Activated CD4-positive, alpha-beta T cell treated with anti-CD3 and anti-CD28 coated beads, Interleukin-2, amount 50 U/mL, for 48 hours (primary cell): ENCODE results near the gene ULBP2.
A peak's percentile ranks its signal among the peaks of the same experiment; 100 is the strongest.
"Not testable (repeated sequence)": the region's sequence is repeated elsewhere in the genome, so short reads cannot be mapped to it uniquely, and the experiment has no call there.

Experiments
- DNase-seq, 2 experiments: peaks; one replicate each; pipeline ENCODE4 v3.0.0-alpha.2; 2020

ULBP2 gene

DNA sequence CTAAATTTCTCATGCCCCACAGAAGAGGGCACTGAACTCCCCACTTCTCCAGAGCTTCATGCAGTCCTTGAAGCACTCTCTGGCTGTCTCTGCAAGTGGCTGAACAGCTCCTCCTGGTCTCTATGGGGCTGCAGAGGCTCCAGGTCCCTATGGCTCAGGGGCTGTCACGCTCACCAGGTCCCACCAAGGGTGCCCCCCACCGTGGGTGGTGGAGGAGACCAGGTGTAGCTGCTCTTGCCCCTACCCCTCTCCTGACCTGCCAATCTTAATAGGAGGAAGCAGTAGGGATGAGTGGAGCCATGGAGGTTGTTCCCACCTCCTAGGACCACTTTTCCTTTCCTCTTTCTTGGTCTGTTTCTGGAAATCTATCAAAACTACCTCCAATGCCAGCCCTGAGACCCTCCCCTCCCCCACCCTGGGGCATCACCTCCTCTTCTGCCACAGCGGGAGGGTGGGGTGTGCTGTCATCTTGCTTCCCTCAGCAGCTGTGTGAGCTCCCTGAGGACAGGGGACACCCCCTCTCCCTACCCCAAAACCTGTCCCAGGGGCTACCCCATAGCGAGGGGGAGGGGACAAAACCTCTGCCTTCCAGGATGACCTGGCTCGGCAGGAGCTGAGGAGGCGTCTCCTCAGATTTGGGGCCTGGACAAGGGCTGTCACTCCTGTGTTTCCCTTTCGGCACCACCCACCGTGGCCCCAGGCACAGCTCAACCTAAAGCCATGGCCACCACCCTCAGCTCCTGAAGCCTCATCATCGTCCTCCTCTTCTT lies 31.9 kb upstream of the ULBP2 start:
- no peak for DNase-seq

DNA sequence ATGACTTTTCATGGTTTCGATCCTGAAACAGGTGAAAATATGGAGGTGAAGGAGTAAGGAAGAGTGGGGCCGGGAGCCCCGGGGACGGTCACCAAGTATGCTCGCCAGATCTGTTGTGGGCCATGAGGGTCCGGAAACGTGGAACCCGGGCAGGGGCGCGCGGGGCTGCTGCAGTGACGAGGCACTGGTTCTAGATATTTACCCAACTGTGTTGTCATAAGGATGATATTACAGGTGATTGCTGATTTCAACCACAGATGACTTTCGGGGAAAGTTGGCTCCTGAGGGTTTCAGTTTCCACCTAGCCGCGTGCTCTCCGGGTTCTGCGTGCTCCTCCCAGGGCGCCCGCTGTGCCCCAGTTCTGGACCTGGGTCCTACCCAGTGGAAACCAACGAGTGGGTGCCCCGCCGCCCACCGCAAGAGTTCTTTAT lies 31.1 kb upstream of the ULBP2 start:
- DNase-seq = no peak

DNA sequence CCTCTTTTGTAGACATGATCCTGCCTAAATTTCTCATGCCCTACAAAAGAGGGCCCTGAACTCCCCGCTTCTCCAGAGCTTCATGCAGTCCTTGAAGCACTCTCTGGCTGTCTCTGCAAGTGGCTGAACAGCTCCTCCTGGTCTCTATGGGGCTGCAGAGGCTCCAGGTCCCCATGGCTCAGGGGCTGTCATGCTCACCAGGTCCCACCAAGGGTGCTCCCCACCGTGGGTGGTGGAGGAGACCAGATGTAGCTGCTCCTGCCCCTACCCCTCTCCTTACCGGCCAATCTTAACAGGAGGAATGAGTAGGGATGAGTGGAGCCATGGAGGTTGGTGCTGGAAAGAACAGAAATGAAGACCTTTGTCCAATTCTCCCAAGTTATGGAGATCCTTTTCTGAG lies 29.1 kb upstream of the ULBP2 start:
- DNase-seq = not testable (repeated sequence)

DNA sequence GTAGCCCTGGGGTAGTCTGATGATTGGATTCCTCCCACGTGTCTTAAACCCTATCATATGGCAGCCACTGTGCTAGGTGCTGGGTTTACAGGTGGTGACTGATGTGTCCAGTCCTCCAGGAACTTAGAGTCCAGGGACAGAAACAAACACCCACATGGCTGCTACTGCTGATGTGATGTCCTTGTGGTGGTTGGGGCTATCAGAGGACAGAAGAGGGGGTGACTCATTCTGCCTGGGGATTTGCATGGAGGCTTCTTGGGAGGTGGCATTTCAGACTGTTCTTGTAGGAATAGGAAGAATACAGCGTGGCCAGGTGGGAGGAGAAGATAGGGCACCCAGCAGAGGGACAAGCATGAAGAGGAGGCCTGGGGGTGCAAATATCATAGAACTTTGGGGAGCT lies 28.7 kb upstream of the ULBP2 start:
- no peak for DNase-seq

DNA sequence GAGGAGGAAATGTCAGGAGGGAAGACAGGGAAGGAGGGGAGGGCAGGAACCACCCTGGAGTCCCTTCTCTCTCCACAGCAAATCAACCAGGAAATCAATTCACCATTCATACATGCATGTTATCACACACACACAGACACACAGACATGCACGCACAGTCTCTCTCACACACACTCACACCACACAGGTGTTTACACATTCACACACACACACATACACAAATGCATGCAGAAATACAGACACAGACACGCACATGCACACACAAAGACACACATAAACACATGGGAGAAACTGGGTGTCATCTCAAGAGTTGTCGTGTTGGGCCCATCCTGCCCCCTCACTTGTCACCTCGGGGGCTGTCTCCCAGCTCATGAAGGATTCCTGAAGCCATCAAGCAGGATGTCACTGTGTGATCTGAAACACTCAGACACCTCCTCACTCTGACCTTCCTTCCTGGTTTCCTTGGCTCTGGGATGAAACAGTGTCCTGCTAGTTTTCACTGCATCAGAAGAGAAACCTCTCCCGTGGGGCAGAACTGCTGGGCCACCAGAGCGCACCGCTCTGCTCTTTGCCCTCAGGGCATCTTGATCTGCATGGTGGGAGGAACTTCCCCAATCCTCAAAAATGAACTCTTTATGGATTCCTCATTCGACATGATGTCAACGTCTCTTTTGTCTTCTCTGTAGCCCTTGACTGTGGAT lies 28.1 kb upstream of the ULBP2 start:
- no peak for DNase-seq

DNA sequence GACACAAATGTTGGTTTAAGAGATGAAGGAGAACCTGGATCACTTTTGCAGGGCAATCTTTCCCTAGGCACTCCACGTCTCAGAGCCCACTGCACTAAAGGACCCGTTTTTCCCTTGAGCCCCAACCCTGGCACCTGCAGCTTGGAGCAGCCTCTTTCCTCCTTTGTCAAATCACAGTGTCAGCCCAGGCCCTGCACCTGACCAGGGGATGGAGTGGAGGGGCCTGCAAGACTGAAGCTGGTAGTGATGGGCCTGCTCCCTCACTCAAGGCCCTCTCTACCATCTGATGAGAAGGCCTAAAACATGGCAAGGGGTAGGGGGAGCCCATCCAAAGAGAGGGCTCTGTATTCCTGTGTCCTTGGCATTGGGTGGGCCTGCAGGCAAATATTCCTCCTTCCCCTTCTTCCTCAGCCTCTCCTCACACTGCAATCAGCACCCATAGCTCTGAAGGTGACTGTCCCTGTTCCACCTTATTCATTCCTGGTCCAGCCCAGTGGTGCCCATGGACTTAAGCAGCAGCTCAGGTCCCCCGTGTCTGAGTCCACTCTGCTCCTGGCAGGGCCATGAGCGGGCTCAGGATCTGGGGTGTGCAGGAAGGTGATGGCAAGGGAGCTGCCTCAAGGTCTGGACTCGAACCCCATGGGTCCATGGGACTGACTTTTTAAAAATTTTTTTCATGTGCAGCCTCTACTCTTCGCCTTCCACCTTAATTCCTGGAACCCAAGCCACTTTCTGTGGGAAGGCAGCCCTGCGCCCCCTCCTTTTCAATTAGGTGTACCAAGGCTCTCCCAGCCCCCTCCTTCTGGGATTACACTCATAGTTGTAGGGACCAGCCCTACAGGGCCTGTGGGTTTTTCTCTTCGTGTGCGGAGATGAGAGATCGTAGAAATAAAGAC lies 25.6 kb upstream of the ULBP2 start:
- DNase-seq = no peak

DNA sequence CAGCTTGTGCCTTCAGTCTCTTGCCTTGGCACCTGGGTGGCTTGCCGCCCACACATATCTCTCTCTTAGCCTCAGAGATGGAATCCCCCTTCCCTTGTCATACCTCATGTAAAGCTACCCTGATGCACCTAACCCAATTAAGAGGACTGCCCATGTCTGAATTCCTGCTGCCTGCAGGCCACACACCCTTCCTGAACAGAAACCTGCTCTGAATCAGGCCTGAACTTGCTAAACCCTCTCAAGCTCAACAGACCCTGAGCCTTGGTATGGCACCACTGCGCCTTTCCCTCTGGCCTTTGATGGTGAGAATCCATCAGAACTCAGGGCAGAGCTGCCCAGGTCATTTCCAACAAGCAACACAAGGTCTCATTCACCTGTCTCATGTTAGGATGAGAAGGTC lies 24.1 kb upstream of the ULBP2 start:
- no peak for DNase-seq

DNA sequence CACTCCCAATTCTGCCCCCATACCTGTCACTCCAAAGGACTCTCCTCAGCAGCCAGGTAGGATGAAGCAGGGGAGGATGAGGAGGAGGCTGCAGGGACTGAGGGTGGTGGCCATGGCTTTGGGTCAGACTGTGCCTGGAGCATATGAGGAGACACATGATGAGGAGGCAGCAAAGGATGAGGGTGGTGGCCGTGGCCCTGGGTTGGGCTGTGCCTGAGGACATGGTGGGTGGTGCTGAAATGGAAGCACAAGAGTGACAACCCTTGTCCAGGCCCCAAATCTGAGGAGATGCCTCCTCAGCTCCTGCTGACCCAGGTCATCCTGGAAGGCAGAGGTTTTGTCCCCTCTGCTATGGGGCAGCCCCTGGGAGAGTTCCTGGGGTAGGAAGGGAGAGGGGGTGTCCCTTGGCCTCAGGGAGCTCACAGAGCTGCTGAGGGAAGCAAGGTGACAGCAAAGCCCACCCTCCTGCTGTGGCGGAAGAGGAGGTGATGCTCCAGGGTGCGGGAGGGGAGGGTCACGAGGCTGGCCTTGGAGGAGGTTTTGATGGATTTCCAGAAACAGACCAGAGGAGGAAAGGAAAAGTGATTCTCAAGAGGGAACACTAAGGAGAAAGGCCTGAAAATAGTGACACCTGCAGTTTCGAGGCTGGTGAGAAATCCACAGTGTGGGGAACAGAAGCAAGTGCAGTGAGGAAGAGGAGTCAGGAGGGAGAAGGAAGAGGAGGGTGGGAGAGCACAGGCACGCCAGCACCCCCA lies 23.5 kb upstream of the ULBP2 start:
- no peak for DNase-seq

DNA sequence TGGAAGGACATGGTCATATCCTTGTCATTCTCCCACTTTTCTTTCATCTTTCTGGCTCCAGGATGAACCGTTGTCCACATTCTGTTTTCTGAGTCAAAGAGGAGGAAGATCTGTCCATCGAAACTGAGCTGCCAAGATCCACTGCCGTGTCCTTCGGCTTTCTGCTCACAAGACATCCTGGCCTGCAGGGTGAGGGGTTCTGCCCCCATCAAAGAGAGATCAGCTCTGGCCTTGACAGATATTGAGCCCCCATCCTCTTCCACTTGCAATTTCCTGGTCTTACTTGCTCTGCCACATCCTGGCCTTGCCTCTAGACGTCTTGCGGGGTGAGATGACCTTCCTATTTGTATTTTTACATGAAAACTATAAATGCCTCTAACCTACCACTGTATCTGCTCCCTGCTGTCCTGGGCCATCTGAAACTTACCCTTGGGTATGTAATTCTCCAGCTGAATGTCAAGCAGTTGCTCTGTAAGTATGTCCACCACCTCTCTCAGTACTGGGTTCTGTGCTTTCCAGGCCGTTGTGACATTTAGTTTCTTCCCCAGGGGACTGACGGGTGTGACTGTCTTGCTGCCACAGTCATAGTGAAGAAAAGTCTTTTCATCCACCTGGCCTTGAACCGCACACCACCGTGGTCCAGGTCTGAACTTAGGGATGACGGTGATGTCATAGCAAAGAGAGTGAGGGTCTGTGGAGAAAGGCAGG lies 22.5 kb upstream of the ULBP2 start:
- DNase-seq = not testable (repeated sequence)

DNA sequence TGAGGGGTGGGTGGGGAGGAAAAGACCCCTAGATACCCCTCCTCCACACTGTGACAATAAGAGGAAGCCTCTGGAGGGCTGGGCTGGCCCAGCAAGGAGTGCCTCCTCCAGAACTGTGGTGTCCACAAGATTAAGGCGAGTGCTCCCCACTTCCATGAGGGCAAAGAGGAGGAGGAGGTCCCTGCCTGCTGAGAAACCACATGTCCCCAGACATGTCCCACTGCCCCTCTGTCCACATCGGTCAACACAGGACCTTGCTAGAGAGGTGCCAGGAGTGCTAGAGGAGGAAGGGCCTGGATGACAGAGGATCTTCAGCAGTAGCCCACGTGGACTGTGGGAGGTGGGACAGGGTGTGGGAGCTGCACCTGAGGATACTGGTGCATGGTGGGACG lies 22.0 kb upstream of the ULBP2 start:
- DNase-seq = no peak

DNA sequence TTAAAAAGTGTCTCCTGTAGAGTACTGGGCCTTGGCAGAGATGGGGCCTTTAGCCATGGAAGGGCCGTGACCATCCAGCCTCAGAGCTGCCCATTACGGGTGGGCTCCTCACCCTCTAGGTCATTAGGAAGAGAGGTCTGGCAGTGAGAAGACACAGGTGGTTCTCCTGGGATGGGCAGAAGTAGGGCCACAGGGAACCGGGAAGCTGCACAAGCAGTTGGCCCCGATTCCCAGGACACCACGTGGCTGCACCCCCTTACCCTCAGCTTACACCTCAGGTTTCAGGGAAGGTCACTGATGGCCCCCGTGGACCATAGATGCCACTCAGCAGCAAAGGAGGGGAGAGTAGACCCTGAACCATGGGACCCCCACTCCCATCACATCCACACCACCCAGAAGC lies 20.5 kb upstream of the ULBP2 start:
- no peak for DNase-seq

DNA sequence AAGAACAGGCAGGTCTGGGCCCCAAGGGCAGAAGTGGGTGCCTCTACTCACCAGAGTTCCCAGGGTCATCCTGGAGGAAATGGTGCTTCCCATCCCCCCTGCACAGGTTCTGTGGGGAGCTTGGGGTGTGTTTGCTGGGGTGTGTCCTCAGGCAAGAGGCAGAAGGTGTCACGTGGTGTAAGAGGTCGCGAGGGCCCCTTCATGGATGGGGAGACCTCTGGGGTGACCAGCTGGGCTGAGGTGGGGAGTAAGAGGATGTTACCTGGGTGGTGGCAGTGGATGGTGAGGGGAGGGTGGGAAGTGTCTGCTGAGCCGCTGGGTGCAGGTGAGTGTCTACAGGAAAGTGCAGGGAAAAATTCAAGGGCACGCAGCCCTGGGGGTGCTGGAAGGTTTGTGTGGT lies 19.7 kb upstream of the ULBP2 start:
- DNase-seq = not testable (repeated sequence)

DNA sequence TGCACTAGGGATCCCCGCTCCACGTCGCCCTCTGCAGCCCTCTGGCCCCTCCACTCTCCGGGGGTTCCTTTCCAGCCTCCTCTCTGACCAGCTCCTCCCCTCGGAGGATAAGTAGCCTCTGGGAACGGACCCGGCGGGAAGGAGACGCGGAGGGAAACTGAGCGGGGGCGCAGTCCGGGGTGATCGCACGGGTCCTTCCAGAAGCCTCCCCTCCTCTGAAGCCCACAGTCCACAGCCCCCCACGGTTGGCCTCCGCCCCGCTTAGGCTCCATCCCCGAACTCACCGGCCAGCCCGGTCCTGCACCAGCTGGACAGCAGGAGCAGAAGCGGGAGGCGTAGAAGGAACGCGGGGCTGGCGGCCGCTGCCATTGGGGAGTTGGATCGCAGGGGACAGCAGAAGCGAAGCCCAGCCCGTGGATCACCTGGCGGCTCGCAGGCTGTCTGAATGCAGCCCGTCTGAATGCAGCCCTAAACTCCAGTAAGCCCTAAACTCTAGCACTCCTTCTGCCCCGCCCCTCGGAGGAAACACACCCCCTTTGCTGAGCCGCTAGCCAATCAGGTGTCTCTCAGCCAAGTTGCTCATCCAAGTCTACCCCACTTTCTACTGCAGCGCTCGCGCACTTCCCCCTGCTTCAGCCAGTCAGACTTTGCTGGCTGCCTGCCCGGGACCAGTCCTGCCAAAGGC lies 19.0 kb upstream of the ULBP2 start, which contains the start of gene RAET1G:
Gene RAET1G, minus strand, starts transcription at position 480 of the 685 bp plus-strand sequence. Its CDS starts 111 bp downstream, at position 369.
- DNase-seq = peak; percentile 84 to 89

DNA sequence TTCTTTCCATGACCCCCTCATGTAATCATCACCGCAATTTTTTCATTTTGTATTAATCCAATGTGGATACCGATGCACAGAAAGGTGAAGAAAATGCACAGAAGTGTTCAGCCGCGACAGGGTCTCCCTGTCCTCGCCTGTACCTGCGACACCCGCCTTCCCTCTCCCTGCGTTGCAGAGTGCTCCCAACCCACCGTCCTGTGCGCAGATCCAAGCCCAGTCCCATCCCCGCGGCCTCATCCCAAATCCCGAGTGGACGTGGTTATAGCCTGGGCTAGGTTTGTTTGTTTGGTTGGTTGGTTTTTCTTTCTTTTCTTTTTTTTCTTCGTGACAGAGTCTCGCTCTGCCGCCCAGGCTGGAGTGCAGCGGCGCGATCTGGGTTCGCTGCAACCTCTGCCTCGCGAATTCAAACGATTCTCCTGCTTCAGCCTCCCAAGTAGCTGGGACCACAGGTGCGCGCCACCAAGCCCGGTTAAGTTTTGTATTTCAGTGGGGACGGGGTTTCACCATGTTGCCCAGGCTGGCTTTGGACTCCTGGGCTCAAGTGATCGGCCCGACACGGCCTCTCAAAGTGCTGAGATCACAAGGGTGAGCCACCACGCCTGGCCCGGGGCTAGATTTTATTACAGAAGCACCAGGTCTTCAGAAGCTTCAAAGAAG lies 18.4 kb upstream of the ULBP2 start:
- no peak for DNase-seq

DNA sequence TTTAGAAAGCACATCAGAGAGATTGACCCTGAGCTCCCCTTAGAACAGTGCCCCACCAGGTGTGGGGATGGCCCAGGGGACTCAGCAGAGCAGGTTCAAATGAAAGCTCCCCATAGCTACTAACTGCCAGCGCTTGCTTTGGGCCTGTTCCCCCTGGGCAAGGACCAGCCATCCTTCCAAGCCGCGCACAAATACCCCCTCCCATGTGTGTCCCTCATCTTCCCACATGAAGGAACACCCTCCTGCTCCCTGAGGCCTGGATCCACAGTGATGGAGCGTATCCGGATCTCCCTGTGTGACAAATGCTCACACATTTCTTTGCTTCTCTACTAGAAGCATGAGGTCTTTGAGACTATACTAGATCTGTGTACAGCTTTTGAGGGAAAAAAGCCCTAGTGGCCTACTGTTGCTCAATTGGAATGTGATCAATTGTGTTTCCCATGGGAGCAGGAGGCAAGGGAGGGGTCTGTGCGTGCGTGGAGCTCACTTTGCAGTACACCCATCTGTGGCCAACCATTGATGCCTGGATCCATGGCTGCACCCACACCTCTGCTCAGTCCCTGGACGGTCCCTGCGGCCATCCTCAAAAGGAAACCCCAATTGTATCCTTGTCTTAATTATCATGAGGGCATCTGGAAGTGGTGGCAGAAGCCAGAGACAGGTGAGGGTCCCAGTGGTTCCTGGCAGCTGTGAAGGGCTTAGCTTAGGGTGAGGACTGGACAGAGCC lies 17.4 kb upstream of the ULBP2 start:
- DNase-seq = no peak

DNA sequence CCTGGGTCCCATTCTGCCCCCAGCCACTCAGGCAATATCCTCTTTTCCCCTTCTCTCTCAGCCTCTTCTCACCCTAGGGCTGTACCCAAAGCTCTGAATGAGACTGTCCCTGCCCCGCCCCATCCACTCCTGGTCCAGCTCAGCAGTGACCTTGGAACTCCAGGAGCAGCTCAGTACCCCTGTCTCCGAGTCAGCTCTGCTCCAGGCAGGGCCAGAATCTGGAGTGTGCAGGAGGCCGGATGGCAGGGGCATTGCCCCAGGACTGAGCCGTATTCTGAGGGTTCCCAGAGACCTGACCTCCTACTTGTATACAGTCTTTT lies 16.9 kb upstream of the ULBP2 start:
- no peak for DNase-seq

DNA sequence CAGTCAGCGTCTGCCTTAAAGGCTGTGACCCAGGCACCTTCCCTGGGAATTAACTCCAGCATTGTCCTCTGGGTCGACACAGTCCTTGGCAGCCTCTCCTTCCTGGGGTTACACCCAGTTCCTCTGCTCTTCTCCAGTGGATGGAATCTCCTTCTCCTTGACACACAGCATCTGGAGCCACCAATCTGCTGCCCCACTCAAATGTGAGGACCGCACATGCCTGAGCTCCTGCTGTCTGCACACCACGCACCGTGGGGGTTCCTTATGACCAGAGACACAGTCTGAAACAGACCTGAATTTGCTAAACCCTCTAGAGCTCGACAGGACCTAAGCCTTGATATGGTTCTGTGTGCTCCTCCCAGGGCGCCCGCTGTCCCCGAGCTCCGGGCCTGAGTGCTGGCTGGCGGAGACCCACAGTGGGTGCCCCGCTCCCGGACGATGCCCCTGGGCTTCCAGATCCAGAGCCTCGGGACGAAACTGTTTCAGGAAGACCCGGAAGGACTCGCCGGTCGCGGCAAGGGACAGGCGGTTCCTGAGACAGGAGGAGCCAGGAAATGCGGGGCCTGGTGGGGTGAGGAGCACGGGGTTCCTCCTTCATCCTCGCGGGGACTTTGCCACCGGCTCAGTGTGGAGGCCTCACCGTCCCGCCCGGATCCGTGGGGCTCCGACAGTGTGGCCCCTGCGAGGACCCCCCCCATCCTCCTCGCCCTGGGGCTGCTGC lies 16.4 kb upstream of the ULBP2 start:
- DNase-seq = no peak

DNA sequence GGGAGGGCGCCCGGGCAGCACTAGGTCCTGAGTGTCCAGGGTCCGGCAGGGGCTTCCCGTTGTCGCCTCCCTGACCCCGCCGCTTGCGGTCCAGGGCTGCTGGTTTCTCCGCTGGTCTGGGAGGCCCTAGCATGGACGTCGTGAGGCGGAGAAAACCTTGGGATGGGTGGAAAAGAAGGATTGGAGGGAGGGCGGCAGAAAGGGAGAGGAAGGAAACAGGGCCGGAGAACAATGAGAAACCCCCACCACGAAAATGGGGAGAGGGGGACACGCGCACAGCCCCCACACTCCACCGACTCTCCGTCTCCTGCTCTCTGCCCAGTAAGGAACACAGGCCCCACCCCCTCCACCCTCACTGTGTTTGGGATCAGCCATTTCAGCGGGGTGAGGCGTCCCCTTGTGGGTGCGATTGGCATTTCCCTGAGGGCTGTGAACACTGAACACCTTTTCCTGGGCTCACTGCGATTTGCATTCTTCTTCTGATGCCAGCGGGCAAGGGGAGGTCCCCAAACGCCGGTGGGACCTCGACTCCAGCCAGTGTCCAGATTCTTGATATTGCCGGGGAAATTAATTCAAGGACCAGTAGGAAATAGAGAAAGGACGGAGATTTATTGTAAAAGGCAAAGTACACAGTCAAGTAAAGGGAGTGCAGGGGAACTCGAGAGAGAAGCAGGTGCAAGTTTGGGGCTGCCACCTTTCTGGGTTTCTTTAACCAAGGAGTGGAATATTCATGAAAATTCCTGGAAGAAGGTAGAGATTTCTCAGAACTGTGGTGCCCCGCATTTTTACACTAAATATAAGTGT lies 15.6 kb upstream of the ULBP2 start:
- peak; percentile 91 to 93 for DNase-seq

DNA sequence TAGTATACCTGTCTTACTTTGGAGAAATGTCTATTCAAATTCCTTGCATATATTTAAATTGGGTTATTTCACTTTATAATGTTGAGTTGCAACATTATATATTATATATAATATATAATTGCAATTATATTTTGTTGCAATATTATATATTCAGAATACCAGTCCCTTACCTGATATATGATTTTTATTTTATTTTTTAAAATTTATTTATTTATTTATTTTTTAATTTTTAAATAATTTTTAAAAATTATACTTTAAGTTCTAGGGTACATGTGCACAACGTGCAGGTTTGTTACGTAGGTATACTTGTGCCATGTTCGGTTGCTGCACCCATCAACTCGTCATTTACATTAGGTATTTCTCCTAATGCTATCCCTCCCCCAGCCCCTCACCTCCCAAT lies 14.8 kb upstream of the ULBP2 start:
- DNase-seq = not testable (repeated sequence)
